Skeletal muscle satellite cell (primary cell): ENCODE results near the gene ODAD3.
"Not testable (repeated sequence)": the region's sequence is repeated elsewhere in the genome, so short reads cannot be mapped to it uniquely, and the experiment has no call there.

Experiments used
- H3K27me3 ChIP-seq: 2 replicates; pipeline ENCODE4 v1.7.0; 2013; ENCODE audit warnings: low read length; ENCODE audit not compliant: control insufficient read depth, insufficient read depth
- H3K36me3 ChIP-seq: 2 replicates; pipeline ENCODE4 v1.7.0; 2013; ENCODE audit warnings: mild to moderate bottlenecking, control low read depth, low read length; ENCODE audit not compliant: insufficient read depth
- H3K4me1 ChIP-seq: 2 replicates; pipeline ENCODE4 v1.7.0; 2013; ENCODE audit warnings: low read length; ENCODE audit not compliant: control insufficient read depth, insufficient read depth
- H3K4me2 ChIP-seq: 2 replicates; pipeline ENCODE4 v1.7.0; 2013; ENCODE audit warnings: mild to moderate bottlenecking, low read length
- H3K4me3 ChIP-seq: 2 replicates; pipeline ENCODE4 v1.7.0; 2013; ENCODE audit warnings: low read length
- H3K9ac ChIP-seq: 2 replicates; pipeline ENCODE4 v1.7.0; 2013; ENCODE audit warnings: mild to moderate bottlenecking, low read depth, low read length, moderate library complexity
- H3K9me3 ChIP-seq: replicated peaks from 2 replicates; pipeline ENCODE4 v1.7.0; 2013; ENCODE audit warnings: mild to moderate bottlenecking, control low read depth, low read length

Gene ODAD3

GRCh38 chr19:11457831-11458230, 22.9 kb upstream of the ODAD3 start:
- H3K4me1 ChIP-seq, result no peaks in the 10 kb centered on the region
- no peaks in the 10 kb centered on the region for H3K36me3 ChIP-seq
- H3K9me3 ChIP-seq, result no peaks in the 10 kb centered on the region
- H3K27me3 ChIP-seq, result peaks cover 13% of the 10 kb centered on the region
- no peak overlapping the region for H3K4me2 ChIP-seq
- no peak overlapping the region for H3K4me3 ChIP-seq
- no peak overlapping the region for H3K9ac ChIP-seq

- Histone ChIP-seq H3K36me3 (no peaks in the 10 kb centered on the region), H3K4me3 (no peak overlapping the region), H3K9ac (no peak overlapping the region), H3K4me1 (no peaks in the 10 kb centered on the region), H3K9me3 (no peaks in the 10 kb centered on the region), H3K4me2 (no peak overlapping the region), H3K27me3 (peaks cover 13% of the 10 kb centered on the region)
Observed at GRCh38 chr19:11457115-11457514, 22.2 kb upstream of the ODAD3 start.

GRCh38 chr19:11456659-11457058, 21.7 kb upstream of the ODAD3 start:
- no peak overlapping the region for H3K9ac ChIP-seq
- no peak overlapping the region for H3K4me2 ChIP-seq
- H3K4me3 ChIP-seq, result no peak overlapping the region
- no peaks in the 10 kb centered on the region for H3K9me3 ChIP-seq
- no peaks in the 10 kb centered on the region for H3K36me3 ChIP-seq
- H3K4me1 ChIP-seq, result no peaks in the 10 kb centered on the region
- H3K27me3 ChIP-seq, result peaks cover 13% of the 10 kb centered on the region

GRCh38 chr19:11455233-11455554, 20.3 kb upstream of the ODAD3 start:
- H3K4me1 ChIP-seq, H3K9me3 ChIP-seq, H3K4me3 ChIP-seq, H3K9ac ChIP-seq, H3K36me3 ChIP-seq, H3K4me2 ChIP-seq: not testable (repeated sequence)
- peaks cover 13% of the 10 kb centered on the region for H3K27me3 ChIP-seq

GRCh38 chr19:11453468-11454341, 18.8 kb upstream of the ODAD3 start:
- Histone ChIP-seq H3K27me3 (peaks cover 12% of the 10 kb centered on the region), H3K4me2 (no peak overlapping the region), H3K4me1 (no peaks in the 10 kb centered on the region), H3K4me3 (no peak overlapping the region), H3K9ac (no peak overlapping the region), H3K9me3 (no peaks in the 10 kb centered on the region), H3K36me3 (peaks cover 10% of the 10 kb centered on the region)

- Histone ChIP-seq H3K4me1 (no peaks in the 10 kb centered on the region), H3K4me2 (no peak overlapping the region), H3K9me3 (no peaks in the 10 kb centered on the region), H3K4me3 (no peak overlapping the region), H3K9ac (no peak overlapping the region), H3K27me3 (peaks cover 4% of the 10 kb centered on the region), H3K36me3 (peaks cover 15% of the 10 kb centered on the region)
Observed at GRCh38 chr19:11452620-11453310, 17.8 kb upstream of the ODAD3 start.

- Histone ChIP-seq H3K27me3 (no peaks in the 10 kb centered on the region), H3K36me3 (peaks cover 22% of the 10 kb centered on the region), H3K4me3 (no peak overlapping the region), H3K9me3 (no peaks in the 10 kb centered on the region), H3K4me2 (no peak overlapping the region), H3K9ac (no peak overlapping the region), H3K4me1 (no peaks in the 10 kb centered on the region)
Observed at GRCh38 chr19:11451871-11452619, 17.1 kb upstream of the ODAD3 start.

- Histone ChIP-seq H3K9ac (no peak overlapping the region), H3K4me3 (no peak overlapping the region), H3K27me3 (no peaks in the 10 kb centered on the region), H3K4me1 (no peaks in the 10 kb centered on the region), H3K36me3 (peaks cover 24% of the 10 kb centered on the region), H3K9me3 (no peaks in the 10 kb centered on the region), H3K4me2 (no peak overlapping the region)
Observed at GRCh38 chr19:11451327-11451870, 16.5 kb upstream of the ODAD3 start.

GRCh38 chr19:11450570-11451326, 15.8 kb upstream of the ODAD3 start:
- Histone ChIP-seq H3K36me3 (peaks cover 24% of the 10 kb centered on the region), H3K9me3 (no peaks in the 10 kb centered on the region), H3K4me1 (no peaks in the 10 kb centered on the region), H3K9ac (no peak overlapping the region), H3K4me2 (no peak overlapping the region), H3K27me3 (no peaks in the 10 kb centered on the region), H3K4me3 (no peak overlapping the region)

GRCh38 chr19:11448923-11449554, 14.1 kb upstream of the ODAD3 start:
- Histone ChIP-seq H3K4me2 (no peak overlapping the region), H3K9ac (no peak overlapping the region), H3K36me3 (peaks cover 32% of the 10 kb centered on the region), H3K4me3 (no peak overlapping the region), H3K27me3 (no peaks in the 10 kb centered on the region), H3K9me3 (no peaks in the 10 kb centered on the region), H3K4me1 (no peaks in the 10 kb centered on the region)
